Activated CD4-positive, CD25-positive, alpha-beta regulatory T cell treated with anti-CD3 and anti-CD28 coated beads, Interleukin-2, amount 50 U/mL, for 72 hours (primary cell): ENCODE data around the gene EVL.
"Not testable (repeated sequence)": the region's sequence is repeated elsewhere in the genome, so short reads cannot be mapped to it uniquely, and the experiment has no call there.

ENCODE experiments used
- DNase-seq: peaks from one replicate; pipeline ENCODE4 v3.0.0; 2021

Gene EVL

DNA sequence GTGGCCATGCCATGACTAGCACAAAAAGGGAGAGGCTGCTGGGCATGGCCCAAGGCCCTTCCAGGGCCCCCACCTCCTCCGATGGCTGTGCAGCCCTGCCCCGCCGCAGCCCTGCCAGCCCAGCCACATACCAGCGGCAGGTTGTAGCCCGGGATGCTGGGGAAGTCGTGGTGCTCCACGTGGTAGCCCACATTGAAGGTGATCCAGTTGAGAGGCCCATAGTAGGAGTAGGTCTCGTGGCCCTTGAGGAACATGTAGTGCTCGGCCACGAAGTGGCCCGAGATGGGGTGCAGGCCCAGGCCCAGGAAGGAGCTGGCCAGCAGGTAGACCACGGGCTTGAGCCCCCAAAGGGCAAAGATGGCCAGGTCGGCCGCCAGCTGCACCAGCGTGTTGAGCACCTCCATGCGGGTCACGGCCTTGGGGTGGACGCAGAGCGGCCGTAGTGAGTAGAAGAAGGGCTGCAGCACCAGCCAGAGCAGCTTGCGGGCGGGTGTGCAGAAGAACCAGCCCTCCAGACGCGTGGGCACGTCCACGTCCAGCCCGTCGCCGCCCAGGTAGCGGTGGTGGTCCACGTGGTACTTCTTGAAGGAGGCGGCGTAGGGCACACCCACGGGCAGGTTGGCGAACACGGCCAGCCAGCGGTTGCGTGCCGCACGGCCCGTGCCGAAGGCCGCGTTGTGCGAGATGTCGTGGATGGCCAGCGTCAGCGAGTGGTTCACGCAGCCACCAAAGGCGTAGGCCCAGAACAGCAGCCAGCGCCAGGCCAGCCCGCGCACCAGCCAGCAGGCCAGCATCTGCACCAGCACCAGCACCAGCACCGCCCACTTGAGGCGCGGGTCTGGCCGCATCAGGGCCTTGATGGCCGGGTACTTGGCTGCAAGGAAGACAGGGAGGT lies 83.9 kb downstream of the EVL start:
- DNase-seq = no peak

DNA sequence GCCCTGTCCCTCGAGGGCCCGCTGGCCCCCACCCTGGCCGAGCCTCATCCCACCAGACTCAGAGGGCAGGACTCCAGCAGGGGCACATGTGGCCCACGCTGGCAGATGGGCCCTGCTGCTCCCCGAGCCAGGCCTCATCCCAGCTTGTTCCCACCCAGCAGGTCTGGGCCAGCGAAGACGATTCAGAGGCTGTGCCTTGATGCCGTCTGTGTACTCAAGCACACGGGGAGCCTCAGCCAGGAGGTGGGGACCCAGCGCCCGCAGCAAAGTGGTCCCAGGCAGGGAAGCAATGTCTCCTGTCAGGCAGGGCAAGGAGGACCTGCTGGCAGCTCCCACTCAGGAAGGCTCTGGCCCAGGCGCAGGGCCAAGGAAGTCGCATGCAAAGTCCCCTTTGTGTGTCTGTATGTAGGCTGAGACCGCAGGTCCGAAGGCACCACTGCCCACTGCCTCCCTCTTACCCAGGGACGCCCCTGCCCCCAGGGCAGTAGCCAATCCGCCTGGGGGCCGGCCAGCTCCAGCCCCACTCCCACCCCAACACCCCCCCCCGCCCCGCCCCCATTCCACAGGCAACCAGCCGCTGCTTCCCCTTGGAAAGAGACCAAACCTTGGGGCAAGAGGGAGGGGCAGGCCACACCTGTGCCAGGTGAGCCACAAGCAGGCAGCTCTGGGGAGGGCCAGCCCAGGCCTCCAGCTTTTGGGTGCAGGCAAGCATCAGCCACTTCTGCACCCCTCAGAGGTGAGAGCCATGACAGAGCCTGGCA lies 84.8 kb downstream of the EVL start:
- no peak for DNase-seq

DNA sequence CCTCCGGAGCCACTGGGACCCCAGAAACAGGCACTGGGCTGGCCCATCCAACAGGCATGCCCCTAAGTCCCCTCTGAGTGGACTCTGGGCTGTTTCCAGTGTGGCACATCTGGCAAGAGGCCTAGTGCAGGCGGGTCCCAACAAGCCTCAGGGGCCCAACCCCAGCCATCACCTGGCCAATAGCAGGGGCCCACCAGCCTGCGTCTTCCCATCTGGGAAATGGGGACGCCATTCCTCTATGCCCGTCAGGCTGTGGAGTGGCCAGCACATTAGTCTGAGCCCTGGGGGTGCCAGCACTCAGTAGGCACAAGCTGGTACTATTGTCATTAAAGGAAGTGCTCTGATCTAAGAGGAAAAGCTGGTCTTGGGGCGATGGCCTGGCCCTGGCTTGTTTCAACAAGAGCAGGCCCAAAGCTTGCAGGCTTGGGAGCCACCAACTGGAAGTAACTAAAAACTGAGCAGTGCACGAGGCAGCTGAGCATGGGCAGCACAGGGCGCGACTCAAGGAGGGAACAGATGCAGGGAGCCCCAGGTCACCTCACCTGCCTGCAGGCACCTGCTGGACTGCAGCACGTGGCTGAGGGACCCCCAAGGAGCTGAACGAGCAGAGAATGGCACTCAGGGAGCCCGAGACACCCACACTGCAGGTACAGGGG lies 85.8 kb downstream of the EVL start:
- DNase-seq = no peak

DNA sequence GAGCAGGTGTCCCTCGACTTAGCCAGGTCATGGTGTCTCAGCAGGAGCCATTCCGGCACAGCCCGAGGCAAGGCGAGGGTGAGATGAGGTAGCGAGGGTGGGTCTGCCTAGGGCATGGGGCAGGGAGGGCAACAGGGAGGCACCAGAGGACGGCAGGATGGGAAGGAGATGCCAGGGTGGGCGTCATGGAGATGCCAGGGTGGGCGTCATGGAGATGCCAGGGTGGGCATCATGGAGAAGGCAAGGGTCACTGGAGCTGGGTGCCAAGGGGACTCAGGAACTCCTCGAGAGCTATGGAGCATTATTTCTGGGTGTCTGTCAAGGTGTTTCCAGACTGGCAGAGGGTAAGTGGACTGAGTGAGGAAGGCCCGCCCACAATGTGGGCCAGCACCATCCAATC lies 86.9 kb downstream of the EVL start:
- no peak for DNase-seq

DNA sequence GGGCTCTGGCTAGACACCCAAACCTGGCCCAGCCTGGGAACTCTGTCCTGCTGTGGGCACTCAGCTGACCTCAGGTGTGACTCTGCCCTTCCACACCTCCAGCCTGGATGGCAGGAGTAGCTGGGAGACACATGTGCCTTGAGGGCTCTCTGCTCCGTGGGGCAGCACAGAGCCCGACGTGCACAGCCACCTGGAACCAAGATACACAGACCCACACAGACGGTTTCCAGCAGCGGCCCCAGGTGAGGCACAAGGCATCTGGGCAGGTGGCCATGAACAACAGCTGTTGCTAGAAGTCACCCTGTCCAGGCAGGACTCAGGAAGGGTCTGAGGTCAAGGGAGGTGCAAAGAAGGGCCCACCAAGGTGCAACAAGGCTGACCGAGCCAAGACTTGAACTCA lies 88.3 kb downstream of the EVL start:
- DNase-seq = no peak

DNA sequence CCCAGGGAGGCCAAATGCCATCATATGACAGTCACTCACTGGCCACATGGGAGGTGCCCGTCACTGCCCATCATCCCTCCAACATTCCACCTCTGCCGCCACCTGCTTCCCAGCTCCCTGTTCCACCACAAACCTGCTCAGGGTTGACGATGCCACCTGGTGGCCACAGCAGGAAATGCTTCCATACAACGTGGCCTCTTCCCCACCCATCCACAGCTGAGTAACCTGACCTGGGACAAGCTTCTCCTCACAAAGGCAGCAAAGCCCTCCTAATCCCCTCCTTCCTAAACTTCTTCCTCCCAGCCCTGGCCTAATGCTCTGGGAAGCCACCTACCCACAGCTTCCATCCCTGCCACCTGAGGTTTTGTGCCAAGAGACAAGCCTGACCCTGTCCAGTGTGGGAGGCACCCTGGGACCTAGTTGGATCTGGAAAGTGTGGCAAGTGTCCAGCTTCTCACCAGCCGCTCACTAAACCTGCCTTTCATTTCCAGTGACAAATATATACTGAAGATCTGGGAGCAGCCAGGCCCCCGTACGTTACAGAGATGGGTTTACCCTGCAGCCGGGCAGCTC lies 89.9 kb downstream of the EVL start:
- peak; percentile 63 for DNase-seq

DNA sequence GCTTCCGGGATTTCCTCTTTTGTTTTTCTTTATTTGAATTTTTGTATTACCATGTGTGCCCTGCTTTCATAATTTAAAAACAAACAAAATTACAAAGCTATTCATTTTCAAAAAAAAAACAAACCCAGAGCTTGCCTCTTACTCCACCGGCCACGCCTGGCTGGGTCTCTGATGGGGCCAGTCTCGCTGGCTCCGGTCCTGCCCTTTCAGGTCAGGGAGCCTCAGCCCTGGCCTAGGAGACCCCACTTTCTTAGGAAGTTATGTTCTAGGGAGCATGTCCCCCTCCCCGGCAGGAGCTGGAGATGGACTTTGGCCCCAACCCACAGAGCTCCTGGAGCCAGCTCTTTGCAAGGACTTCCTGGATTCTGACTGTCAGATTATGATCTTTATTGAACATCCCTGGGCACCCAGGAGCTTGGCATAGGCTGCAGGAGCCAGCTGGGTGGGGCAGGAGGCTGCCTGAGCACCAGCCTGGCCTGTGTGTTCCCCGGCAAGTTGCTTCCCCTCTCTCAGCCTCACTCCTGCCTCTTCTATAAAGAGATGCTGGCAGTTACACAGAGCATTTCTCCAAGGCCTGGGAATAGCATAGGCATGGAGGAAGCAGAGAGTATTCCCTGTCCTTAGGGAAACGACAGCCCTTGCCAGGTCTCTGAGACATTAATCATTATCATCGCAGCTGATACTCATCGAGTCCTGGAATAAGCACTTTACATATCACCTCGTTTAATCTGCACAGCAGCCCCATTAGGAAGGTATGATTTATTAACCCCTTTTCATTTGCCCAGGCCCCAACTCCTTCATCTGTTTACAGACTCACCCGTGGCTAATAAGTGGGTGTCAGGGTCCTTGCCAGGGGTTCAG lies 90.8 kb downstream of the EVL start:
- no peak for DNase-seq

DNA sequence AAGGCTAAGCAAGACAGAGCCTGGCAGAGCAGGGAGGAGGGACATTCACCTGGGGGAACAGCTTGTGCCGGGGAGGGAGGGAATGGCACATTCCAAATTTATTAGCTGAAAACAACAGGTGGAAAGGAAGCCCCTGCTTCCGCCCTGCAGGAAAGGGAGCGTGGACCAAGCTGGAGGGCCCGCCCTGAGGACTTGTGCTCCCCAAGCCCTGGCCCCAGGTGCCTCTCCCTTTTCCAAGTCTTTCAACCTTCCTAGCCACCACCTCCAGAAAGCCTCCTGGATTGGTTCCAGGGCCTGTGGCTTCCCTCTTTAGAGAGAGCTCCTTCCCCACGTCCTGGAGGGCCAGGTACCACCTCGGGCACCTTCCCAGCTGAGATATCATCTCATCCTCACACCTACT lies 91.6 kb downstream of the EVL start:
- DNase-seq = no peak

DNA sequence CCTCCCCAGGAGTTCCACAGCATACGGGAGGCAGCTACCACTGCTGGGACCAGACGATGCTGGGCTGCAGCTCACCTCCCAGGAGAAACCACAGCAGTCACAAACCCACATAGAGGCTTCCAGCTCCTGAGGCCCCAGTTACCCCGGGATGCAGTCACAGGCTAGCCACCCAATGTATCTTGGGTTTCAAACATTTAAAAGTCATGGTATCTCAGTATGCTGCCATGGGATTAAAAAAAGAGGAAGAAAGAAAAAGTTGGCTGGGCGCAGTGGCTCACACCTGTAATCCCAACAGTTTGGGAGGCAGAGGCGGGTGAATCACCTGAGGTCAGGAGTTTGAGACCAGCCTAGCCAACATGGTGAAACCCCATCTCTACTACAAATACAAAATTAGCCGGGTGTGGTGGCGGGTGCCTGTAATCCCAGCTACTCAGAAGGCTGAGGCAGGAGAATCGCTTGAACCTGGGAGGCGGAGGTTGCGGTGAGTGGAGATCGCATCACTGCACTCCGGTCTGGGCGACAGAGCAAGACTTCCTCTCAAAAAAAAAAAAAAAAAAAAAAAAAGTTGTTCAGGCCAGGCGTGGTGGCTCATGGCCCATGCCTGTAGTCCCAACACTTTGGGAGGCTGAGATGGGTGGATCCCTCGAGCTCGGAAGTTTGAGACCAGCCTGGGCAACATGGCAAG lies 92.5 kb downstream of the EVL start:
- DNase-seq = not testable (repeated sequence)

DNA sequence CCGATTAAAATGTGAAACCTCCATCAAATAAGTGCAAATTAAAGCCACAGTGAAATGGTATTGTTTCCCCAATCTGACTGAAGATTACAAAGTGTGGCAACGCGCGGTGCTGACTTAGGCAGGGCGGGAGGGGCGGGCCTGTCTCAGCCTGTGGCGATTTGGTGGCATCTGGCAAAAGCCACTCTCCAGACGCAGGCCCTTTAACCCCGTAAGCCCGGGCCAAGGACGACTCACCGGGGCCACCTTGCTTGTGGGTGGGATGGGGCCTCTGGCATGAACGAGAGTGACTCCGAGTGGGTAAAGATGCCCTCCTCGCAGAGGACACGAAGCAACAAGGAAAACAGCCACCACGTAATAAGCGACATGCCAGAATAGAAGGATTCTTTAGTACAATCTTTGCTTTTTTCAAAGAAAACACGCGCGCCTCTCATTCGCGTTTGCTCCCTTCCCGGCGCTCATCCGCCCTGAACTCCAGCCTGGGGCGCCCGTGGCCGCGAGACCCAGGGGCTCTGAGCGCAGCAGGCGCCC lies 93.4 kb downstream of the EVL start:
- no peak for DNase-seq

DNA sequence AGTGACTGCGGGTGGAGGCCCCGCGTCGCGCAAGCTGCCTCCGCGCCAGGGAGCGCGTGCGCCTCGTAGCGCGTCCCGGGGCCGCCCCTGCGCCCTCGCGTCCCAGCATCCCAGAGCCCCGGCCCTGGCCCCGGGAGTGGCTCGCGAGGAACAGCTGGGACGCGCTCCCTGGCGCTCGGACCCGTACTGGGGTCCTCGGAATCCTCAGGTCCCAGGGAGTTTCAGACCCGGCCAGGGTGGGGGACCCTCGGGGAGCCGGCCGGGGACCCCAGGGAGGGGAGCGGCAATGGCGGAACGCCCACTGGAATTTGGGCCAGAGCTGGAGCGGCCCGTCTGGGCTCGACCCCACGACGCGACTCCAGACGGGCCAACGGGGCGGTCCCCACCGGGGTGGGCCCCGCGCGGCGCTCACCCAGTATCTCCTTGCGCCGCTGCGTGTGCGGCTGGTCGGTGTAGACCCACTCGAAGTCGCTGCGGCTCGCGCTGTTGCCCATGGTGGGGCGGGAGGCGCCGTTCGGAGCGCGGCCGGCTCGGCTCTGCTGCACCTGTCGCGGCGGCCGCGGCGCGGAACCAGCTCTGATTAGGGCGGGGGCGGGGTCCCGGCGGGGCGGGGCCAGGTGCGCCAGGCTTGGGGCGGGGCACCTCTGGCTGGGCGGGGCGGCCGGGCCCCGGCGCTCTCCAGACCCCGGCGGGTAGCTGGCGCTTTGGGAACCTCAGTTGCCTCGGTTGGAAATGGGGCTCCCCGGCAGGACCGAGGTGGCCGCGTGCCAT lies 94.1 kb downstream of the EVL start, which contains the start of gene DEGS2:
TSS of gene DEGS2 (minus strand) at position 552 of the 771 bp plus-strand sequence. CDS start at position 494, 58 bp downstream.
- peak; percentile 52 for DNase-seq

DNA sequence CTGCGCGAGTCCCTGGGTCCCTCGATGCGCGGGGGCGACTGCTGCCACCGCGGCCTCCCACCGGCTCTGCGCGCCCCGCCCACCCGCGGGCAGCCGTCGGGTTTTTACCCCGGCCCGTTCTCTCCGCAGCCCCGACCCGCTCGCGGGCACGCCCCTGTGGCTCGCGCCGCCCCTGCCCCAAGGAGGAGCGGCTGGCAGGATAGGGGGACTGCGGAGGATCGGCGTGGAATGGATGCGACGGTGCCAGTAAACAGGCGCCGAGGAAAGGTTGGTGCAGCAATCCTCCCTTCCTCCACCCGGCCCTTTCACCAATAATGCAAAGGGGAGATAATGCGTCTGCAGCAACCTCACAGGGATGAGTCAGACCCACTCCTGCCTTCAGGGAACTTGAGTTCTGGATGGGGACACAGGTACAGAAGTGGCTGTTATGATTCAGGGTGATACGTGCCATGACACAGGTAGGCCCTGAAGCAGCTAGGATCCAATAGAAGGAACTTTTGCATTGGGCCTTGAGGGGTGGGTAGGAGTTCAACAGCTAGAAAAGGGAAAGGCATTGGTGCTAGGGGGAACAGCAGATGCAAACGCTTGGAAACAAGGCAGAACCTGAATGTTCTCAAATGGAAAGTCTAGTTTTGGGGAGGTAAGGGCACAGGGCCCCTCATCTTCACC lies 94.8 kb downstream of the EVL start:
- no peak for DNase-seq

DNA sequence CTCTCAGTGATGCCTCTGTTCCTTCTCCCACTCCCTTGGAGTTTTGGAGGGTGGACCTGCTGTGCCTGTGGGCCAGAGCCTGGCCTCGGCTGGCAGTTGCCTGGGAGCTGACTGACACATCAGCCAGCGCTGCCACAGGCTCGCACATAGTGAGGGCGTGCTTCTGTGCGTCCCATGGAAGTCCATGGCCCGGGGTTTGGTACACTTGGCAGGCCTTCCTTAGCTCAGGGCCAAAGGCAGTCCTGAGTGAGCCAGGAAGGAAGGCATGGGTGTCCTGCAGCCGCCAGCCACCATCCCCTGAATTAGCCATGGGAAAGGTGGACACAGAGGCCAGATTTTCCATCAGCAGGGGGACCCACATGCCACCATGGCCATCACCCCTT lies 95.3 kb downstream of the EVL start:
- DNase-seq = no peak

DNA sequence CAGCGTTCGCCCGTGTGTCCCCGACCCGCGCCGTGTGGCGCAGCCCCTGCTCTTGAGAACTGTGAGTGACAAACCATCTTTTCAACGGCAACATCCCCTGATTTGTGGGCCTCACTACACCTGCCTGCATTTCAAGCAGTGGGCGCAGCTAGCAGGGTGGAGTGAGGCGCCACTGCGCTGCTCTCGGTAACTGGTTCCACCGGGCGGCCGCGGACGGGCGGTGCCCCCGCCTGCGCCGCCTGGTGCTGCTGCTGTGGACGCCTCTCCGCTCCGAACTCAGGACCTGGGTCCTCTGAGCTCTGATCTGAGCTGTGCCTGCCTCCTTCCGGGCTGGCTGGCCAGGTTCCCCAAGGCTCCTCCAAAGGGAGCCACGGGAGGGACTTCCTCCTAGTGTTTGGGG lies 100.2 kb downstream of the EVL start:
- no peak for DNase-seq

DNA sequence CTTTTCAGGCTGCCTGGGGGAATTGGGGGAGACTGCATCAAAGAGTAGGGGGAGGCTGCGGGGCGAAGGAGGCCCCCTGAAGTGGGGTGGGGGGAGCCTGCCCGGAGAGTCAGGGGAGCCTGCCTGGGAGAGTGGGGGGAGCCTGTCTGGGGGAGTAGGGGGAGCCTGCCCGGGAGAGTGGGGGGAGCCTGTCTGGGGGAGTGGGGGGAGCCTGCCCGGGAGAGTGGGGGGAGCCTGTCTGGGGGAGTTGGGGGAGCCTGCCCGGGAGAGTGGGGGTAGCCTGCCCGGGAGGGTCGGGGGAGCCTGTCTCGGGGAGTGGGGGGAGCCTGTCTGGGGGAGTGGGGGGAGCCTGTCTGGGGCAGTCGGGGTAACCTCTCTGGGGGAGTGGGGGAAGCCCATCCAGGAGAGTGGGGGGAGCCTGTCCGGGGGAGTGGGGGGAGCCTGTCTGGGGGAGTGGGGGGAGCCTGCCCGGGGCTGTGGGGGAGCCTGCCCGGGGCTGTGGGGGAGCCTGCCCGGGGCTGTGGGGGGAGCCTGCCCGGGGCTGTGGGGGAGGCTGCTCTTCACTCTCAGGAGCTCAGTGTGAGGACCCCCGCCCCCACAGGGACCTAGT lies 100.7 kb downstream of the EVL start:
- DNase-seq = no peak

DNA sequence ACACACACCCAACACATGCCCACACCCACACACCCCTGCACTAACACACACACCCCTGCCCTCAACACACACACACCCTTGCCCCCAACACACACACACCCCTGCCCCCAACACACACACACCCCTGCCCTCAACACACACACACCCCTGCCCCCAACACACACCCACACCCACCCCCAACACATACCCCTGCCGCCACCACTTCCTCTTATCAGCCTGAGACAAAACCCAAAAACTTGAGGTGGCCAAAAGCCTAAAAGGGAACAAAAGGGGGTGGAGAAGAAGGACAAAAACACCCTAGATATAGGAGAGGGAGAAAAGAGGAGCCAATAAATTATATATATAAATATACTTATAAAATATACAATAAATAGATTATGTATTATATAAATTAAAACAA lies 103.3 kb downstream of the EVL start:
- DNase-seq = no peak

DNA sequence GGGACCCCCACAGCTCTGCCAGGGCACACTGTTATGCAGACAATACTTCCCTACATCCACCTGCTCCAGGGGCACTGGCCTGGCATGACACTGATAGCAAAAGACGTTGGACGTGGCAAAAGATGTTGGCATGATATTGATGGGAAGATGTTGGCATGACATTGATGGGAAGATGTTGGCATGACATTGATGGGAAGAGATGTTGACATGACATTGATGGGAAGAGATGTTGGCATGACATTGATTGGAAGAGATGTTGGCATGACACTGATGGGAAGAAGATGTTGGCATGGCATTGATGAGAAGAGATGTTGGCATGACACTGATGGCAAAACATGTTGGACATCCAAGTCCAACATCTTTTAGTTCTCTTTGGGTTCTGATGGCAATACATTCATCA lies 105.7 kb downstream of the EVL start:
- DNase-seq = no peak

DNA sequence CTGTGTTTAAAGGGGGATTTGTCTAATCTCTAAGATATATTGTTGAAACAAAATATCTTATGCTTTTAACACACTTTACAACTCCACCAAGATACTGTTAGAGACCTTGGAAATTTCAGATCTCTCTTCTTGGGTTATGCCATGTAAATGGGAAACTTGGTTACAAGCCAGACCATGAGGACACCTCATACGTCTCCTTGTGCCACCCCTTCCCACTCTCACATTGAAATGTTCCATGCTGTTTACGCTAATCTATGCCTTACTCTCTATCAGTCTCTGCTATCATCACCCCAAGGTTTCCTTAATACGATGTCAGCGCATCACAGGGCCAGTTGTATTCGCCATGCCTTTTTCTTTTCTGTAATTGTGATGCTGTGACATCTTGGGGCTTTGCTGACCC lies 107.6 kb downstream of the EVL start:
- no peak for DNase-seq

DNA sequence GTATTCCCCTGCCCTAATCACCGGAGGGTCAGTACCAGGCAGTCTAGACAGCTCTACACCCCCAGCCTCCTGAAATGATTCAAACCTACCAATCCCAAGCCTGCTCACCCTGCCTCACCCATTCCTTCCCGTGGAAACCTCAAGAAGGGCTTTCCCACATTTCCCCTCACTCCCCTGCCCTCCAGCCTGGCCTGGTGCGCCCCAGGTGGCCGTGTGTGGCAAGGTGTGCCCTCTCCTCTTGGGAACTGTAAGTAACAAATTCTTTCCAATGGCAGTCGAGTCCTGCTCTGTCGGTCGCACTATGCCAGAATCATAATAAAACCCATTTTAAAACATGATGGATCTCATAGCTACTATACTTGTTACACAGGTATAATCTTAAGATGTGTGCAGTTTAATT lies 108.1 kb downstream of the EVL start:
- DNase-seq = no peak
